Transverse colon (tissue), 4 donors: Measurements from ENCODE around the gene TAF1.
"Not testable (repeated sequence)": the region's sequence is repeated elsewhere in the genome, so short reads cannot be mapped to it uniquely, and the experiment has no call there.

ENCODE experiments used
- CTCF ChIP-seq, 5 experiments: fragments of 200-600 bp in 3 of 5; fragments of 450-650 bp in 2 of 5; sonication (generic) in 3 of 5; IDR thresholded peaks; 1 replicate in 2 of 5; 2 replicates in 3 of 5; pipeline ENCODE4 v1.5.1; 2016 to 2017; ENCODE audit warnings: antibody characterized with exemption in 5 of 5, inconsistent platforms in 3 of 5, mild to moderate bottlenecking in 2 of 5, moderate library complexity in 1 of 5
- EP300 ChIP-seq: sonication (generic); formaldehyde crosslinking; IDR thresholded peaks from one replicate; pipeline ENCODE4 v1.6.1; 2017; ENCODE audit warnings: antibody characterized with exemption, low read depth
- POLR2A ChIP-seq: fragments of 450-650 bp; IDR thresholded peaks from one replicate; pipeline ENCODE4 v1.6.1; 2016; ENCODE audit warnings: antibody characterized with exemption, mild to moderate bottlenecking, moderate library complexity
- POLR2AphosphoS5 ChIP-seq, 3 donors: sonication (generic); formaldehyde crosslinking; IDR thresholded peaks; one replicate each; pipeline ENCODE4 v1.6.1; 2016; ENCODE audit warnings: antibody characterized with exemption in 3 of 3

DNA sequence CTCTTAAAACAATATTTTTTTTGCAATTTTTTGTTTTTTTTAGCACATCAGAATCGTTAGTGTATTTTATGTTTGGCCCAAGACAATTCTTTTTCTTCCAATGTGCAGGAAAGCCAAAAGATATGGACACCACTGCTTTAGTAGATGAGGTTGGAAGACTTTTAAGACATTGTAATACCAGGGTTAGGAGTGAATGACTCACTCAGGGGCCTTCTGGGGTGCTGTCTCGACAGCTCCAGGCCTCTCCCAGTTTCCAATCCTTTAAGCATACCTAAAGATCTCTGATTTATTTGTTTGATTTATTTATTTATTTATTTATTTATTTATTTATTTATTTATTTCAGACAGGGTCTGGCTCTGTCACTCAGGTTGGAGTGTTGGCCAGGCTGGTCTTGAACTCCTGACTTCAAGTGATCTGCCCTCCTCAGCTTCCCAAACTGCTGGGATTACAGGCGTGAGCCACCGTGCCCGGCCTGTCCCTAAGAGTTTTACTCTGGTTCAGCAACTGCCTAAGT lies 16.9 kb upstream of the TAF1 start:
- not testable (repeated sequence) for TF ChIP-seq POLR2A; CTCF (IDR thresholded peaks at IDR 0.05); POLR2AphosphoS5 (IDR thresholded peaks at IDR 0.05); EP300
